Glutamatergic neuron (in vitro differentiated cells): ENCODE results near the gene PPFIBP1. TPM values are rescaled to one million over a fixed set of nuclear protein-coding genes. Genes with fewer than 3 reads are reported as not detected.

Experiments
- DNase-seq: peaks from one replicate; pipeline ENCODE4 v3.0.0; 2022
- H3K27ac Mint-ChIP-seq: one replicate; pipeline ENCODE4 v1.8.0; 2020; ENCODE audit warnings: mild to moderate bottlenecking, mixed read lengths, inconsistent platforms; ENCODE audit not compliant: unreplicated experiment
- H3K27me3 Mint-ChIP-seq: one replicate; pipeline ENCODE4 v1.8.0; 2020; ENCODE audit warnings: mild to moderate bottlenecking, moderate library complexity, mixed read lengths, inconsistent platforms; ENCODE audit not compliant: unreplicated experiment
- H3K36me3 Mint-ChIP-seq: one replicate; pipeline ENCODE4 v1.8.0; 2020; ENCODE audit warnings: mild to moderate bottlenecking, mixed read lengths, inconsistent platforms; ENCODE audit not compliant: unreplicated experiment
- H3K4me1 Mint-ChIP-seq: one replicate; pipeline ENCODE4 v1.8.0; 2020; ENCODE audit warnings: mild to moderate bottlenecking, low read depth, mixed read lengths, inconsistent platforms; ENCODE audit not compliant: unreplicated experiment
- H3K4me3 Mint-ChIP-seq: one replicate; pipeline ENCODE4 v1.8.0; 2020; ENCODE audit warnings: mild to moderate bottlenecking, mixed read lengths, inconsistent platforms; ENCODE audit not compliant: unreplicated experiment
- H3K9me3 Mint-ChIP-seq: one replicate; pipeline ENCODE4 v1.8.0; 2020; ENCODE audit warnings: mild to moderate bottlenecking, moderate library complexity, mixed read lengths, inconsistent platforms; ENCODE audit not compliant: unreplicated experiment
- total RNA-seq: library from RNA; stranded (reverse); fragmentation: NEBNext Ultra II Directional; extraction: Animal tissue kit (Norgen Biotek cat#: 25700); gene quantifications from one replicate; pipeline ENCODE4 v1.2.1, GENCODE V29; 2021; ENCODE audit not compliant: unreplicated experiment
- TF ChIP-seq, protein P1 (sequence below): fragments of 200-600 bp; sonication (generic); IDR thresholded peaks from one replicate; pipeline ENCODE4 v1.5.0; 2021; ENCODE audit not compliant: partially characterized antibody, unreplicated experiment

Gene PPFIBP1
- total RNA-seq, 1 donor from 2014 or later = 43.0 TPM

DNA sequence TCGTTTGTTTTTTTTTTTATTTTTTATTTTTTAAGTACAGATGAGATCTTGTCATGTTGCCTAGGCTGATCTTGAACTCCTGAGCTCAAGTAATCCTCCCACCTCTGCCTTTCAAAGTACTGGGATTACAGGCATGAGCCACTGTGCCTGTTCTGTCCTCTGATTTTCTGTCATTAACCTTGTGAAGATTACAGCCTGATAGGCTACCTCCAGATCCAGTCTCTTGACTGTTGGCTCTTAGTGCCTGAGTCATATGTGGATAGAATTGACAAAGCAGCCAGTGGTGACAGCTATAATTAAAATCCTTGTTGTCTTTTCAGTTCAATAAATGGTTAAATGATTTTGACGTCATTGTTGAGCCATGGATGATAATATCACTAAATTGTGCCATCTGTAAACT is 151.0 kb downstream of the PPFIBP1 start:
- H3K4me1 Mint-ChIP-seq = no peaks in the 10 kb centered on the region

DNA sequence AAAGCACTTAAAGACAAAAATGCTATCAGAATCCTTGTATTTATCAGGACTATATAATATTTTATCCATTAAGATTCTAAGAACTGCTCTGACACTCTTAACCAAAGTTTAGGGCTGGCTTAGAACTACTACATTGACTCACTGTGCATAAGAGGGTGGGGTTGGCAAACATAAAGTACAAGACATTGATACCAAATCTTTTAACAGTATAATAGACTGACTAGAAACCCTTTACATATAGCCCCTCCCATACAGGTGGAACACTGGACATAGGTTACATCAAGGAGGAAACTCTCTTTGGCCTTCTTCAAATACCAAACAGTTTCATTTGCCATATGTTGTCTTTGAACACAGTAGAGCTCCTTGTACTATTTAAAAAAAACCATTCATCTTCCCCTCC is 156.6 kb downstream of the PPFIBP1 start:
- TF ChIP-seq, protein P1, sequence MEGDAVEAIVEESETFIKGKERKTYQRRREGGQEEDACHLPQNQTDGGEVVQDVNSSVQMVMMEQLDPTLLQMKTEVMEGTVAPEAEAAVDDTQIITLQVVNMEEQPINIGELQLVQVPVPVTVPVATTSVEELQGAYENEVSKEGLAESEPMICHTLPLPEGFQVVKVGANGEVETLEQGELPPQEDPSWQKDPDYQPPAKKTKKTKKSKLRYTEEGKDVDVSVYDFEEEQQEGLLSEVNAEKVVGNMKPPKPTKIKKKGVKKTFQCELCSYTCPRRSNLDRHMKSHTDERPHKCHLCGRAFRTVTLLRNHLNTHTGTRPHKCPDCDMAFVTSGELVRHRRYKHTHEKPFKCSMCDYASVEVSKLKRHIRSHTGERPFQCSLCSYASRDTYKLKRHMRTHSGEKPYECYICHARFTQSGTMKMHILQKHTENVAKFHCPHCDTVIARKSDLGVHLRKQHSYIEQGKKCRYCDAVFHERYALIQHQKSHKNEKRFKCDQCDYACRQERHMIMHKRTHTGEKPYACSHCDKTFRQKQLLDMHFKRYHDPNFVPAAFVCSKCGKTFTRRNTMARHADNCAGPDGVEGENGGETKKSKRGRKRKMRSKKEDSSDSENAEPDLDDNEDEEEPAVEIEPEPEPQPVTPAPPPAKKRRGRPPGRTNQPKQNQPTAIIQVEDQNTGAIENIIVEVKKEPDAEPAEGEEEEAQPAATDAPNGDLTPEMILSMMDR = no peak
- DNase-seq = no peak
- H3K27me3 Mint-ChIP-seq = no peaks in the 10 kb centered on the region
- H3K27ac Mint-ChIP-seq = no peak overlapping the region
- no peaks in the 10 kb centered on the region for H3K9me3 Mint-ChIP-seq
- H3K36me3 Mint-ChIP-seq = peaks cover 7% of the 10 kb centered on the region
- H3K4me3 Mint-ChIP-seq = no peak overlapping the region
- no peaks in the 10 kb centered on the region for H3K4me1 Mint-ChIP-seq

More for the DNA sequence above, 151.0 kb downstream of the PPFIBP1 start:
- peaks cover 5% of the 10 kb centered on the region for H3K36me3 Mint-ChIP-seq
- TF ChIP-seq, protein P1 = no peak
- no peak overlapping the region for H3K27ac Mint-ChIP-seq
- no peak for DNase-seq
- no peak overlapping the region for H3K4me3 Mint-ChIP-seq
- H3K9me3 Mint-ChIP-seq = no peaks in the 10 kb centered on the region
- H3K27me3 Mint-ChIP-seq = no peaks in the 10 kb centered on the region

DNA sequence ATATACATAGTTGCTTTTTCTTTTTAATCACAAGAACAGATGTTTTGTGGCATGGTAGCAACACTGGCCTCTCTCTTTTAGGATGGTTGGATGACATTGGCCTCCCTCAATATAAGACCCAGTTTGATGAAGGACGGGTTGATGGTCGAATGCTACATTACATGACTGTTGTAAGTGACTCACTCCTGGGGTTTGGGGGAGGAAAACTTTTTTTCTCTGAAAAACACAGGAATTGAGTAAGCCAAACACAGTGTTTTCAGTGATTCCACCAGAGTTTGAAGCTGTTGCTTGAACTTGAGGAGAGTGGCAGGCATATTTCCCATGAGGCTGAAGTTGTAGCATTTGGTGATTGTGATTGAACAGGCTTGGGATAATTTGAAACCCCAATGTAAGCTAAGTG is 158.5 kb downstream of the PPFIBP1 start:
- TF ChIP-seq, protein P1 = no peak
- H3K9me3 Mint-ChIP-seq = no peaks in the 10 kb centered on the region
- H3K36me3 Mint-ChIP-seq = peaks cover 7% of the 10 kb centered on the region
- H3K4me1 Mint-ChIP-seq = no peaks in the 10 kb centered on the region
- no peak for DNase-seq
- H3K27me3 Mint-ChIP-seq = no peaks in the 10 kb centered on the region
- H3K4me3 Mint-ChIP-seq = no peak overlapping the region
- H3K27ac Mint-ChIP-seq = no peak overlapping the region

DNA sequence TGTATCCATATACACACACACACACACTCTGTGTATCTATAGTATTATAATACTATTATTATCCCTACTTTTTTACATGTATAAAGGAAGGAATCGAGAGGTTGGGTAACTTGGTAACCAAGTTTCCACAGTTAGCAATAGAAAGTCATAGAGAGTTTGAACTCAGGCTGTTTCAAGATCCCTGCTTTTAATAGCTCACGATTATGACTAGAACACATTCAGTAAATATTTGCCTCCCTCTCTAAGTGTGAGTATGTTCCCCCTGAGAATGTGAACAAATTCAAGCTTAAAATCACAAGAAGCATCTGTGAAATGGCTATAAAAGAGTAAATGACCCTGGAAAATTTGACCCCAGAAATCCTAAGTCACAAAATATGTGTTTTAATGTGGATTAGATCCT is 161.3 kb downstream of the PPFIBP1 start:
- TF ChIP-seq, protein P1 = no peak
- no peak for DNase-seq
- H3K4me1 Mint-ChIP-seq = no peaks in the 10 kb centered on the region
- H3K27me3 Mint-ChIP-seq = no peaks in the 10 kb centered on the region
- H3K9me3 Mint-ChIP-seq = no peaks in the 10 kb centered on the region
- no peak overlapping the region for H3K4me3 Mint-ChIP-seq
- H3K27ac Mint-ChIP-seq = no peak overlapping the region
- peaks cover 4% of the 10 kb centered on the region for H3K36me3 Mint-ChIP-seq

DNA sequence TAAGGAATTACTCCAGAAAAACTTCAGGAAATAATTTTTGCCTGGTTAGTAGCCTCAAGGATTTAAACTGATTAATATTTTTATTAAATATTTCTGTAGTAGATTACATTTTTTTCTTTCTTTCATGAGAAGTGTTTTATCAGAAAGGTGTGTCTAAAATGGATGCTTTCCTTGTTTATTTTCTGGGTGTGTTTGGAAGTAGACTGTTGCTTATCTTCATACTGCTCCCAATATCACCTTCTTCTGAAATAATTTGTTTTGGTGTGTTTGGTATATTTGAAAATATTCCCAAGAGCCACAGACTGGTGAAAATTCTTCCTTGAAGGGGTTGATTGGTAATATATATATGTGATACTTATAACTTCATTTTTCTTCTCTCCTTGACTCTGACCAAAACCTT is 162.1 kb downstream of the PPFIBP1 start:
- H3K27me3 Mint-ChIP-seq = no peaks in the 10 kb centered on the region
- H3K36me3 Mint-ChIP-seq = peaks cover 4% of the 10 kb centered on the region
- TF ChIP-seq, protein P1 = no peak
- H3K9me3 Mint-ChIP-seq = no peaks in the 10 kb centered on the region
- DNase-seq = no peak
- H3K4me1 Mint-ChIP-seq = no peaks in the 10 kb centered on the region
- no peak overlapping the region for H3K4me3 Mint-ChIP-seq
- H3K27ac Mint-ChIP-seq = no peak overlapping the region
